GM21447 (cell line): ENCODE measurements around the gene SRD5A3.

ENCODE experiments used
- ATAC-seq: cut with Tn5 transposase; IDR thresholded peaks from one replicate; pipeline ENCODE4 v1.9.1; 2021; ENCODE audit not compliant: unreplicated experiment

The SRD5A3 gene

GRCh38 chr4:55373461-55373860, 27.4 kb downstream of the SRD5A3 start:
- ATAC-seq, result no peak

- ATAC-seq, result no peak
Observed at GRCh38 chr4:55376698-55377097, 30.7 kb downstream of the SRD5A3 start.

- no peak for ATAC-seq
Observed at GRCh38 chr4:55378617-55379467, 32.8 kb downstream of the SRD5A3 start.

- no peak for ATAC-seq
Observed at GRCh38 chr4:55380576-55380975, 34.5 kb downstream of the SRD5A3 start.

- no peak for ATAC-seq
Observed at GRCh38 chr4:55381502-55381901, 35.5 kb downstream of the SRD5A3 start.

GRCh38 chr4:55382488-55383003, 36.5 kb downstream of the SRD5A3 start:
- ATAC-seq, result no peak

GRCh38 chr4:55385201-55385649, 39.2 kb downstream of the SRD5A3 start:
- ATAC-seq, result no peak

- no peak for ATAC-seq
Observed at GRCh38 chr4:55386073-55386472, 40.0 kb downstream of the SRD5A3 start.

- no peak for ATAC-seq
Observed at GRCh38 chr4:55386840-55387239, 40.8 kb downstream of the SRD5A3 start.

GRCh38 chr4:55393461-55394320, 47.6 kb downstream of the SRD5A3 start:
- ATAC-seq, result no peak

GRCh38 chr4:55395218-55395528, 49.1 kb downstream of the SRD5A3 start:
- ATAC-seq, result peak; percentile 0

GRCh38 chr4:55395529-55396307, 49.7 kb downstream of the SRD5A3 start, which contains the start of gene TMEM165:
TMEM165 (plus strand) TSS chr4:55395957; CDS start chr4:55396190, 233 bp downstream.
- peak; percentile 91 for ATAC-seq

GRCh38 chr4:55396308-55397125, 50.5 kb downstream of the SRD5A3 start:
- ATAC-seq, result peak; percentile 11

GRCh38 chr4:55397126-55397436, 51.0 kb downstream of the SRD5A3 start:
- ATAC-seq, result no peak

- no peak for ATAC-seq
Observed at GRCh38 chr4:55397520-55398321, 51.7 kb downstream of the SRD5A3 start.

GRCh38 chr4:55398461-55398860, 52.4 kb downstream of the SRD5A3 start:
- no peak for ATAC-seq

GRCh38 chr4:55398966-55399365, 52.9 kb downstream of the SRD5A3 start:
- ATAC-seq, result no peak

- no peak for ATAC-seq
Observed at GRCh38 chr4:55399581-55399980, 53.5 kb downstream of the SRD5A3 start.

GRCh38 chr4:55405073-55405472, 59.0 kb downstream of the SRD5A3 start:
- no peak for ATAC-seq
